Colonic mucosa (tissue), 4 donors: ENCODE data around the gene UGT1A10. TPM values are rescaled to one million over a fixed set of nuclear protein-coding genes. Genes with fewer than 3 reads are reported as not detected.
"Not testable (repeated sequence)": the region's sequence is repeated elsewhere in the genome, so short reads cannot be mapped to it uniquely, and the experiment has no call there.

ENCODE experiments used
- DNase-seq: peaks from one replicate; pipeline ENCODE4 v3.0.0-alpha.2; 2020
- H3K27ac ChIP-seq: fragments of 200-600 bp; one replicate; pipeline ENCODE4 v1.8.0; 2021
- H3K27me3 ChIP-seq: fragments of 200-600 bp; one replicate; pipeline ENCODE4 v1.8.0; 2021
- H3K36me3 ChIP-seq: fragments of 200-600 bp; one replicate; pipeline ENCODE4 v1.8.0; 2021
- H3K4me1 ChIP-seq: fragments of 200-600 bp; one replicate; pipeline ENCODE4 v1.8.0; 2021; ENCODE audit warnings: mild to moderate bottlenecking
- H3K4me3 ChIP-seq: fragments of 200-600 bp; one replicate; pipeline ENCODE4 v1.8.0; 2021
- H3K9ac ChIP-seq, 2 donors: one replicate each; pipeline ENCODE4 v1.7.0; 2013; ENCODE audit warnings: control low read depth in 2 of 2, low read depth in 2 of 2, low read length in 2 of 2
- H3K9me3 ChIP-seq: fragments of 200-600 bp; one replicate; pipeline ENCODE4 v1.8.0; 2021
- CTCF ChIP-seq: fragments of 200-600 bp; IDR thresholded peaks from one replicate; pipeline ENCODE4 v1.8.0; 2022; ENCODE audit warnings: antibody characterized with exemption, mild to moderate bottlenecking
- intact Hi-C: fragments of 100-400 bp; cut with DNase I; formaldehyde crosslinking; loops from one replicate; pipeline ENCODE4 v1.14.1; 2022
- total RNA-seq, 2 donors: library from RNA; stranded (reverse); fragmentation: NEBNext Ultra II Directional in 1 of 2; extraction: Animal tissue kit (Norgen Biotek cat#: 25700) in 1 of 2; gene quantifications; one replicate each; pipeline ENCODE4 v1.2.1, GENCODE V29; 2021
- donor health status: healthy.
- donor health status: DM: no; HTN: no; CAD: no.
- donor health status: DM: no; HTN: no; CAD: no.

Gene UGT1A10
- total RNA-seq, 2 donors from 2014 or later: 45.2 to 82.9 TPM

GRCh38 chr2:233747283-233747544 lies 111.0 kb downstream of the UGT1A10 start:
- no peaks in the 10 kb centered on the region for H3K4me1 ChIP-seq
- H3K9ac ChIP-seq: no peak overlapping the region
- no peaks in the 10 kb centered on the region for H3K27me3 ChIP-seq
- no peak for TF ChIP-seq CTCF
- intact Hi-C loops: no loop called here
- H3K4me3 ChIP-seq: no peak overlapping the region
- no peaks in the 10 kb centered on the region for H3K9me3 ChIP-seq
- H3K27ac ChIP-seq: no peak overlapping the region
- H3K36me3 ChIP-seq: no peaks in the 10 kb centered on the region
- no peak for DNase-seq

- DNase-seq, H3K9ac ChIP-seq, H3K4me1 ChIP-seq, H3K27ac ChIP-seq, H3K27me3 ChIP-seq, H3K36me3 ChIP-seq, H3K9me3 ChIP-seq, H3K4me3 ChIP-seq, intact Hi-C loops: not testable (repeated sequence)
Measured at GRCh38 chr2:233750689-233751088, 114.4 kb downstream of the UGT1A10 start.

GRCh38 chr2:233751212-233752009 lies 115.2 kb downstream of the UGT1A10 start:
- H3K9me3 ChIP-seq, H3K27me3 ChIP-seq, DNase-seq, H3K9ac ChIP-seq, H3K4me1 ChIP-seq, intact Hi-C loops, H3K4me3 ChIP-seq, H3K36me3 ChIP-seq, H3K27ac ChIP-seq: not testable (repeated sequence)

GRCh38 chr2:233754872-233755611 lies 118.8 kb downstream of the UGT1A10 start:
- DNase-seq: no peak
- intact Hi-C loops: no loop called here
- TF ChIP-seq CTCF: no peak
- H3K27ac ChIP-seq: no peak overlapping the region
- no peaks in the 10 kb centered on the region for H3K36me3 ChIP-seq
- no peaks in the 10 kb centered on the region for H3K27me3 ChIP-seq
- no peaks in the 10 kb centered on the region for H3K9me3 ChIP-seq
- no peak overlapping the region for H3K4me3 ChIP-seq
- H3K9ac ChIP-seq: no peak overlapping the region
- no peaks in the 10 kb centered on the region for H3K4me1 ChIP-seq

GRCh38 chr2:233756429-233757081 lies 120.3 kb downstream of the UGT1A10 start:
- Histone ChIP-seq H3K4me1 (no peaks in the 10 kb centered on the region), H3K27me3 (no peaks in the 10 kb centered on the region), H3K27ac (no peak overlapping the region), H3K36me3 (no peaks in the 10 kb centered on the region), H3K4me3 (no peak overlapping the region), H3K9me3 (no peaks in the 10 kb centered on the region), H3K9ac (no peak overlapping the region)
- DNase-seq: peak; percentile 35
- no peak for TF ChIP-seq CTCF
- intact Hi-C loops: no loop called here

- H3K27ac ChIP-seq: no peak overlapping the region
- H3K4me1 ChIP-seq: no peaks in the 10 kb centered on the region
- H3K4me3 ChIP-seq: no peak overlapping the region
- no peaks in the 10 kb centered on the region for H3K9me3 ChIP-seq
- no peak overlapping the region for H3K9ac ChIP-seq
- DNase-seq: no peak
- no peak for TF ChIP-seq CTCF
- no peaks in the 10 kb centered on the region for H3K27me3 ChIP-seq
- no peaks in the 10 kb centered on the region for H3K36me3 ChIP-seq
- intact Hi-C loops: no loop called here
Measured at GRCh38 chr2:233758141-233758540, 121.9 kb downstream of the UGT1A10 start.
